Thyroid gland (tissue), 4 donors: Measurements from ENCODE around the gene FAXDC2. TPM values are rescaled to one million over a fixed set of nuclear protein-coding genes. Genes with fewer than 3 reads are reported as not detected.

Experiments
- DNase-seq, 2 donors: peaks; one replicate each; pipeline ENCODE4 v3.0.0-alpha.2; 2019
- H3K27ac ChIP-seq, 3 donors: fragments of 200-600 bp; sonication (generic); 1 replicate in 2 of 3; 2 replicates in 1 of 3; pipeline ENCODE4 v1.5.1; 2016 to 2019; ENCODE audit warnings: mild to moderate bottlenecking in 1 of 3, moderate library complexity in 1 of 3
- H3K27me3 ChIP-seq: fragments of 200-600 bp; sonication (generic); one replicate; pipeline ENCODE4 v1.5.1; 2019
- H3K36me3 ChIP-seq, 2 donors: fragments of 200-600 bp; sonication (generic); one replicate each; pipeline ENCODE4 v1.5.1; 2016 to 2019
- H3K4me1 ChIP-seq, 2 donors: fragments of 200-600 bp; sonication (generic); one replicate each; pipeline ENCODE4 v1.5.1; 2017 to 2019
- H3K4me3 ChIP-seq, 3 donors: fragments of 200-600 bp; sonication (generic); replicated peaks in 1 of 3; 1 replicate in 2 of 3; 2 replicates in 1 of 3; pipeline ENCODE4 v1.5.1; 2016; ENCODE audit warnings: mild to moderate bottlenecking in 1 of 3
- H3K9me3 ChIP-seq: fragments of 200-600 bp; sonication (generic); one replicate; pipeline ENCODE4 v1.5.1; 2017
- POLR2A ChIP-seq, 2 donors: fragments of 450-650 bp; IDR thresholded peaks; one replicate each; pipeline ENCODE4 v1.6.1; 2017; ENCODE audit warnings: antibody characterized with exemption in 2 of 2, mild to moderate bottlenecking in 2 of 2, moderate library complexity in 1 of 2
- WGBS, 2 donors: methylation state at CpG; one replicate each; pipeline ENCODE4 v1.1.5; 2017; 5-methylcytosine and 5-hydroxymethylcytosine counted together
- intact Hi-C: fragments of 100-400 bp; cut with DNase I; formaldehyde crosslinking; loops from one replicate; pipeline ENCODE4 v1.15.1; 2023
- total RNA-seq, 4 donors: library from RNA; depleted of rRNA; stranded (reverse); fragments of >200 nt; gene quantifications; one replicate each; pipeline ENCODE4 v1.2.3, GENCODE V29; 2016
- TF ChIP-seq, protein P1 (sequence below), 6 experiments: fragments of 200-600 bp in 3 of 6; fragments of 450-650 bp in 3 of 6; sonication (generic) in 3 of 6; IDR thresholded peaks; one replicate each; pipeline ENCODE4 v1.5.1; 2016 to 2019; ENCODE audit warnings: antibody characterized with exemption in 6 of 6, mild to moderate bottlenecking in 2 of 6, inconsistent platforms in 1 of 6, moderate library complexity in 1 of 6

Gene FAXDC2
- total RNA-seq, 4 donors from 2014 or later = 47.0 to 148 (median 52.9) TPM

- WGBS, 2 donors = 1 to 2% methylated on average over 26 of the region's 26 CpGs
- no peaks in the 10 kb centered on the region for H3K9me3 ChIP-seq
- TF ChIP-seq POLR2A (IDR thresholded peaks at IDR 0.05) = no peak
- TF ChIP-seq, protein P1, sequence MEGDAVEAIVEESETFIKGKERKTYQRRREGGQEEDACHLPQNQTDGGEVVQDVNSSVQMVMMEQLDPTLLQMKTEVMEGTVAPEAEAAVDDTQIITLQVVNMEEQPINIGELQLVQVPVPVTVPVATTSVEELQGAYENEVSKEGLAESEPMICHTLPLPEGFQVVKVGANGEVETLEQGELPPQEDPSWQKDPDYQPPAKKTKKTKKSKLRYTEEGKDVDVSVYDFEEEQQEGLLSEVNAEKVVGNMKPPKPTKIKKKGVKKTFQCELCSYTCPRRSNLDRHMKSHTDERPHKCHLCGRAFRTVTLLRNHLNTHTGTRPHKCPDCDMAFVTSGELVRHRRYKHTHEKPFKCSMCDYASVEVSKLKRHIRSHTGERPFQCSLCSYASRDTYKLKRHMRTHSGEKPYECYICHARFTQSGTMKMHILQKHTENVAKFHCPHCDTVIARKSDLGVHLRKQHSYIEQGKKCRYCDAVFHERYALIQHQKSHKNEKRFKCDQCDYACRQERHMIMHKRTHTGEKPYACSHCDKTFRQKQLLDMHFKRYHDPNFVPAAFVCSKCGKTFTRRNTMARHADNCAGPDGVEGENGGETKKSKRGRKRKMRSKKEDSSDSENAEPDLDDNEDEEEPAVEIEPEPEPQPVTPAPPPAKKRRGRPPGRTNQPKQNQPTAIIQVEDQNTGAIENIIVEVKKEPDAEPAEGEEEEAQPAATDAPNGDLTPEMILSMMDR (IDR thresholded peaks at IDR 0.05) = no peak
- intact Hi-C loops = loop anchor here (10.0 kb wide), 1 partner anchor 104 kb away; the partner anchor contains the start of gene LARP1
- H3K27me3 ChIP-seq = no peaks in the 10 kb centered on the region
- H3K36me3 ChIP-seq = peaks cover 0 to under 1% of the 10 kb centered on the region in 2 donors
- peak overlapping the region; percentile 35 to 77 (median 71) for H3K4me3 ChIP-seq
- H3K27ac ChIP-seq = peak overlapping the region; percentile 98 to 100 (median 99)
- no peak for DNase-seq
- peaks cover 23 to 43% of the 10 kb centered on the region in 2 donors for H3K4me1 ChIP-seq
These were observed 8.8 kb upstream of the FAXDC2 start for GRCh38 chr5:154858972-154859871.

GRCh38 chr5:154858297-154858971 is 8.0 kb upstream of the FAXDC2 start, which contains the start of gene CNOT8:
Gene CNOT8 (plus strand): TSS chr5:154858627. CDS start chr5:154863279, 4,652 bp downstream.
- intact Hi-C loops = loop anchor here (10.0 kb wide), 1 partner anchor 104 kb away; the partner anchor contains the start of gene LARP1
- 0% methylated on average over 38 to 49 of the region's 65 CpGs for WGBS, 2 donors

GRCh38 chr5:154857530-154858296 is 7.3 kb upstream of the FAXDC2 start:
- DNase-seq = peak; percentile 98 to 99
- intact Hi-C loops = loop anchor here (10.0 kb wide), 1 partner anchor 103 kb away; the partner anchor contains the start of gene LARP1
- TF ChIP-seq, protein P1 (IDR thresholded peaks at IDR 0.05) = peak in 1 of 6 experiments; percentile 12
- TF ChIP-seq POLR2A (IDR thresholded peaks at IDR 0.05) = peak; percentile 56 to 91
- no peaks in the 10 kb centered on the region for H3K9me3 ChIP-seq
- peak overlapping the region; percentile 35 to 77 (median 71) for H3K4me3 ChIP-seq
- 0 to 1% methylated on average over 24 to 56 of the region's 59 CpGs for WGBS, 2 donors
- H3K4me1 ChIP-seq = peaks cover 23 to 43% of the 10 kb centered on the region in 2 donors
- H3K27me3 ChIP-seq = no peaks in the 10 kb centered on the region
- no peaks in the 10 kb centered on the region for H3K36me3 ChIP-seq
- H3K27ac ChIP-seq = peak overlapping the region; percentile 98 to 100 (median 99)

More at GRCh38 chr5:154858297-154858971, 8.0 kb upstream of the FAXDC2 start, which contains the start of gene CNOT8:
- DNase-seq = peak; percentile 99
- H3K4me1 ChIP-seq = peaks cover 23 to 43% of the 10 kb centered on the region in 2 donors
- peak within 1 kb of the TSS; percentile 98 to 100 (median 99) for H3K27ac ChIP-seq
- no peaks in the 10 kb centered on the region for H3K27me3 ChIP-seq
- no peaks in the 10 kb centered on the region for H3K36me3 ChIP-seq
- H3K9me3 ChIP-seq = no peaks in the 10 kb centered on the region
- TF ChIP-seq, protein P1 (IDR thresholded peaks at IDR 0.05) = no peak
- peak; percentile 86 to 93 for TF ChIP-seq POLR2A (IDR thresholded peaks at IDR 0.05)
- peak within 1 kb of the TSS; percentile 35 to 77 (median 71) for H3K4me3 ChIP-seq

- Histone ChIP-seq H3K27ac (peak overlapping the region; percentile 75 to 84 (median 81)), H3K4me3 (no peak overlapping the region), H3K36me3 (no peaks in the 10 kb centered on the region), H3K4me1 (peaks cover 35 to 37% of the 10 kb centered on the region in 2 donors), H3K9me3 (no peaks in the 10 kb centered on the region), H3K27me3 (no peaks in the 10 kb centered on the region)
- TF ChIP-seq POLR2A (IDR thresholded peaks at IDR 0.05) = no peak
- TF ChIP-seq, protein P1 (IDR thresholded peaks at IDR 0.05) = no peak
- intact Hi-C loops = loop anchor here (10.0 kb wide), 1 partner anchor 97 kb away; the partner anchor contains the start of gene LARP1
- 76 to 89% methylated on average over 3 of the region's 3 CpGs for WGBS, 2 donors
- DNase-seq = no peak
These were observed 948 bp upstream of the FAXDC2 start for GRCh38 chr5:154851351-154851750.
